K562 (cell line): ENCODE results near the gene SCYL1. TPM values are rescaled to one million over a fixed set of nuclear protein-coding genes. Genes with fewer than 3 reads are reported as not detected.

Experiments used
- AFF1 ChIP-seq, 2 experiments: fragments of 450-650 bp; IDR thresholded peaks; 2 replicates each; pipeline ENCODE4 v1.6.1; 2018; ENCODE audit warnings: mild to moderate bottlenecking in 2 of 2, low read depth in 1 of 2; ENCODE audit not compliant: partially characterized antibody in 2 of 2
- ARID4B ChIP-seq: sonication (generic); formaldehyde crosslinking; IDR thresholded peaks from 2 replicates; pipeline ENCODE4 v1.8.0; 2022; ENCODE audit warnings: mild to moderate bottlenecking, missing genetic modification reagents
- CEBPZ ChIP-seq: fragments of 150-350 bp; IDR thresholded peaks from 2 replicates; pipeline ENCODE4 v1.6.1; 2014; ENCODE audit warnings: low read depth, mild to moderate bottlenecking, low read length, borderline replicate concordance
- GABPB1 ChIP-seq: sonication (generic); formaldehyde crosslinking; IDR thresholded peaks from 2 replicates; pipeline ENCODE4 v1.8.0; 2022; ENCODE audit warnings: mild to moderate bottlenecking, missing genetic modification reagents
- GATAD2A ChIP-seq: fragments of 450-650 bp; IDR thresholded peaks from 2 replicates; pipeline ENCODE4 v1.6.1; 2017
- MAX ChIP-seq: sonication (generic); formaldehyde crosslinking; IDR thresholded peaks from 2 replicates; pipeline ENCODE4 v1.9.0; 2022; ENCODE audit warnings: mild to moderate bottlenecking, missing genetic modification reagents
- MBD2 ChIP-seq: sonication (generic); IDR thresholded peaks from 2 replicates; pipeline ENCODE4 v1.6.1; 2016; ENCODE audit warnings: low read depth, borderline replicate concordance
- TBL1XR1 ChIP-seq, 2 experiments: IDR thresholded peaks; 2 replicates each; pipeline ENCODE4 v1.6.1; 2012; ENCODE audit warnings: improper control_type of control experiment in 2 of 2, low read length in 2 of 2, mild to moderate bottlenecking in 1 of 2
- polyA plus RNA-seq, 8 experiments: library from polyadenylated mRNA; depleted of rRNA in 4 of 8; stranded (reverse) in 5 of 8; unstranded in 3 of 8; fragments of >200 nt; fragmentation: Nextera tagmentation in 2 of 8; fragmentation: Illumina TruSeq in 1 of 8; extraction: Ambion mirVana in 2 of 8; extraction: Trizol in 1 of 8; gene quantifications; 2 replicates each; pipeline versions ENCODE4 v1.2.1 to v1.2.3, GENCODE V29; 2011 to 2014; ENCODE audit warnings: inconsistent platforms in 1 of 8, missing spikeins in 1 of 8
- total RNA-seq, 7 experiments: library from RNA; depleted of rRNA in 6 of 7; stranded (reverse); fragments of >200 nt in 6 of 7; fragmentation: Illumina TruSeq in 2 of 7; extraction: Trizol in 2 of 7; gene quantifications; 2 replicates each; pipeline versions ENCODE4 v1.2.1 to v1.2.3, GENCODE V29; 2011 to 2021; ENCODE audit warnings: low replicate concordance in 1 of 7

The SCYL1 gene
- total and polyA plus RNA-seq, 9 of the 15 experiments (the other 6 are each of a cell fraction or from before 2014, with no cell fraction given): 1.9 to 145 (median 57.6) TPM

DNA sequence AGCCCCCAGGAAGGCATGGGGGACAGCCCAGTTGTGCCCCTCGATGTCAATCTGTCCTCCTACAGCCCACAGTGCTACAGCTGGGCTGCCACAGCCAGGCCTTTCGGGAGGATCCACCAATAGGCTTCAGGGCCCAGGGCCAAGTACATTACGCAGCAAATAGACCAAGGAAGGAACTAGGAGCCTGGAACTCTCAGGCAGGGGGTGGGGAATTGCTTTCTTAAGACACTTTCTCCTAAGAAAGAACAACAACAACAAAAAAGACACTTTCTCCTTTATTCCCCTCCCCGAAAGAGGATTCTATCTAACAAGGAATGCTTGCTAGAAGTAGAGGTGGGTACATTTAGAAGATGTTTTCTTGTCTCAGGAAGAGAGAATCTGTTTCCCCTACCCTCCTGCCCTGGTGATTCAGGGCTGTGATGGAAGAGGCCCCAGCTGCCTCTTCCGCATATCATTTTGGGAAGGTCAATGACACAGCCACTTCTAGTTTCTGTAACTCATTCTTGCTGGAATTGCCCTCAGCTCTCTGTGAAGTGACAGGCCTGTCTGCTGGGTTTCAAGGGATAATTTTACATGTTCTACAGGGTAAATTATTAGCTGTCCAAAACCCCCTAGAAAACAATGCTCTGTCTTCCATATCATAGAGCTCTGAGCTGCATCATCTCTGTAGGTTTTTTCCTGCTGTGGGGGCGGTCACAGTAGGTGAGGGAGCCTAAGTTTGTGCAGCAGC, 32.1 kb upstream of the SCYL1 start (continued):
- TF ChIP-seq CEBPZ: no peak
- TF ChIP-seq ARID4B (CRISPR knock-in tag): 0 out of 2 replicates have a peak, but pooled peaks have one; percentile 45
- TF ChIP-seq GABPB1: 0 out of 2 replicates have a peak, but pooled peaks have one; percentile 0
- TF ChIP-seq GATAD2A: 0 out of 2 replicates have a peak, but pooled peaks have one; percentile 31
- TF ChIP-seq MBD2: 0 out of 2 replicates have a peak, but pooled peaks have one; percentile 24
- no peak for TF ChIP-seq TBL1XR1 (IDR thresholded peaks at IDR 0.05; ENCODE audit: low read length in 2 of 2)
- TF ChIP-seq AFF1 (IDR thresholded peaks at IDR 0.05; ENCODE audit: low read depth in 1 of 2, partially characterized antibody in 2 of 2): peak; percentile 52 to 61
- peak; percentile 28; the same call in 1 of the 2 replicates for TF ChIP-seq MAX
